Caco-2 (cell line): ENCODE results near the gene ST8SIA4. TPM values are rescaled to one million over a fixed set of nuclear protein-coding genes. Genes with fewer than 3 reads are reported as not detected.

Experiments
- BruUV-seq: library from RNA; stranded (reverse); fragments of 400-500 nt; replicated peaks from 2 replicates; lab custom pipeline; 2021; lab: Mats Ljungman, UMichigan
- CTCF ChIA-PET: fragments of 300-600 bp; sonication (Branson Sonifier 250); formaldehyde crosslinking; loops from one replicate; lab custom pipeline; 2022; ENCODE audit warnings: antibody characterized with exemption; lab: Charles Lee
- POLR2A ChIA-PET: fragments of 300-600 bp; sonication (Branson Sonifier 250); formaldehyde crosslinking; loops from one replicate; lab custom pipeline; 2022; ENCODE audit warnings: antibody characterized with exemption; lab: Charles Lee
- DNase-seq, 2 experiments: peaks; one replicate each; pipeline versions ENCODE4 v3.0.0 to v3.0.0-alpha.2; 2020 to 2022
- H3K27me3 ChIP-seq: replicated peaks from 2 replicates; pipeline ENCODE4 v1.6.0; 2011; ENCODE audit warnings: low read length; ENCODE audit not compliant: control insufficient read depth, insufficient read depth
- H3K36me3 ChIP-seq: 2 replicates; pipeline ENCODE4 v1.5.1; 2011; ENCODE audit warnings: low read length; ENCODE audit not compliant: control insufficient read depth, insufficient read depth
- H3K4me1 ChIP-seq: fragments of 250-450 bp; sonication (Bioruptor Pico); 2 replicates; pipeline ENCODE4 v1.5.1; 2020; ENCODE audit warnings: mild to moderate bottlenecking
- H3K4me3 ChIP-seq: 2 replicates; pipeline ENCODE4 v1.5.1; 2011; ENCODE audit warnings: low read depth, mild to moderate bottlenecking, control low read depth, low read length
- H3K9me3 ChIP-seq: fragments of 250-450 bp; sonication (Bioruptor Pico); 2 replicates; pipeline ENCODE4 v1.5.1; 2020; ENCODE audit warnings: mild to moderate bottlenecking, moderate library complexity
- H3K27ac Mint-ChIP-seq: one replicate; pipeline ENCODE4 v1.8.0; 2022; ENCODE audit warnings: mixed read lengths; ENCODE audit not compliant: unreplicated experiment
- H3K27me3 Mint-ChIP-seq: one replicate; pipeline ENCODE4 v1.8.0; 2022; ENCODE audit warnings: mixed read lengths; ENCODE audit not compliant: insufficient read depth, unreplicated experiment
- H3K36me3 Mint-ChIP-seq: one replicate; pipeline ENCODE4 v1.8.0; 2022; ENCODE audit warnings: mild to moderate bottlenecking, mixed read lengths; ENCODE audit not compliant: insufficient read depth, unreplicated experiment
- H3K4me1 Mint-ChIP-seq: one replicate; pipeline ENCODE4 v1.8.0; 2022; ENCODE audit warnings: low read depth, mixed read lengths; ENCODE audit not compliant: unreplicated experiment
- H3K4me3 Mint-ChIP-seq: one replicate; pipeline ENCODE4 v1.8.0; 2022; ENCODE audit warnings: mild to moderate bottlenecking, moderate library complexity, mixed read lengths; ENCODE audit not compliant: unreplicated experiment
- H3K9me3 Mint-ChIP-seq: one replicate; pipeline ENCODE4 v1.8.0; 2022; ENCODE audit warnings: mixed read lengths; ENCODE audit not compliant: unreplicated experiment
- CTCF ChIP-seq, 2 experiments: fragments of 200-600 bp in 1 of 2; IDR thresholded peaks; 1 replicate in 1 of 2; 2 replicates in 1 of 2; pipeline versions ENCODE4 v1.5.1 to v1.8.0; 2011 to 2022; ENCODE audit warnings: antibody characterized with exemption in 1 of 2, control low read depth in 1 of 2, inconsistent platforms in 1 of 2, low read depth in 1 of 2, low read length in 1 of 2, mild to moderate bottlenecking in 1 of 2, moderate library complexity in 1 of 2; ENCODE audit not compliant: insufficient read depth in 1 of 2, severe bottlenecking in 1 of 2, unreplicated experiment in 1 of 2
- intact Hi-C: fragments of 100-400 bp; cut with micrococcal nuclease; formaldehyde crosslinking; loops from one replicate; pipeline ENCODE4 v1.10.0; 2022; ENCODE audit not compliant: unreplicated experiment
- total RNA-seq: library from RNA; stranded (reverse); gene quantifications from 2 replicates; pipeline ENCODE4 v1.2.3, GENCODE V29; 2022

Gene ST8SIA4
- total RNA-seq, 1 experiment from 2014 or later = 0.61 TPM

DNA sequence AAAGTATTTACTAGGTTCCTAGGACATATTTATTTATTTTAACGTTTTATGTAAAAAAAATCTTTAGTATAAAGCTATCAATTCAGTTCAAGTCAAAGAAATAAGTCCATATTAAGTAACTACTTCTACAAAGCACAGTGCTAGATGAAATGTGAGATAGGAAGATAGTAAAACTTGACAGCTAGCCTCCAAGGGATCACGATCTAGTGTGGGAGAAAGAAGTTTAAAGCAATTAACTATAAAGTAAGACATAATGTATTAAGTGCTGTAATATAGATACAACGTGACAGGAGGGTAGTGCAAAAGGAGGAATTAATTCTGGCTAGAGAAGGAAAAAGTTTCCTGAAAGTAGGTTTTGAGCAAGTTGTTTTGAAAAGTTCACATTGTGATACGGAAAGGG is 134.9 kb downstream of the ST8SIA4 start:
- intact Hi-C loops = no loop called here
- Mint-ChIP-seq H3K4me3 (no peak overlapping the region), H3K4me1 (no peaks in the 10 kb centered on the region), H3K27ac (no peak overlapping the region), H3K36me3 (no peaks in the 10 kb centered on the region), H3K9me3 (peaks cover 7% of the 10 kb centered on the region), H3K27me3 (no peaks in the 10 kb centered on the region)
- BruUV-seq = no TSS peak
- Histone ChIP-seq H3K9me3 (no peaks in the 10 kb centered on the region), H3K36me3 (no peaks in the 10 kb centered on the region), H3K4me1 (no peaks in the 10 kb centered on the region; the same call in 1 of the 2 replicates), H3K4me3 (no peak overlapping the region), H3K27me3 (no peaks in the 10 kb centered on the region)
- TF ChIP-seq CTCF (IDR thresholded peaks at IDR 0.05; ENCODE audit: insufficient read depth in 1 of 2, low read depth in 1 of 2, low read length in 1 of 2, severe bottlenecking in 1 of 2, unreplicated experiment in 1 of 2) = no peak
- CTCF ChIA-PET = no interaction called here
- POLR2A ChIA-PET = no interaction called here
- DNase-seq = no peak

- Histone ChIP-seq H3K4me3 (no peak overlapping the region), H3K4me1 (peaks cover 22% of the 10 kb centered on the region), H3K36me3 (no peaks in the 10 kb centered on the region), H3K9me3 (no peaks in the 10 kb centered on the region), H3K27me3 (no peaks in the 10 kb centered on the region)
- no peak overlapping the region for H3K4me3 Mint-ChIP-seq
- H3K27me3 Mint-ChIP-seq = no peaks in the 10 kb centered on the region
- no peak overlapping the region for H3K27ac Mint-ChIP-seq
- no peaks in the 10 kb centered on the region for H3K9me3 Mint-ChIP-seq
- peaks cover 6% of the 10 kb centered on the region for H3K4me1 Mint-ChIP-seq
- no peaks in the 10 kb centered on the region for H3K36me3 Mint-ChIP-seq
- intact Hi-C loops = no loop called here
- DNase-seq = no peak
- no TSS peak for BruUV-seq
- ChIA-PET POLR2A (no interaction called here), CTCF (no interaction called here)
- TF ChIP-seq CTCF (IDR thresholded peaks at IDR 0.05; ENCODE audit: insufficient read depth in 1 of 2, low read depth in 1 of 2, low read length in 1 of 2, severe bottlenecking in 1 of 2, unreplicated experiment in 1 of 2) = no peak
These were observed 140.1 kb downstream of the ST8SIA4 start for GRCh38 chr5:100762995-100763394.

GRCh38 chr5:100762108-100762507 is 141.0 kb downstream of the ST8SIA4 start:
- H3K9me3 Mint-ChIP-seq = no peaks in the 10 kb centered on the region

More at GRCh38 chr5:100762108-100762507, 141.0 kb downstream of the ST8SIA4 start:
- Histone ChIP-seq H3K4me3 (no peak overlapping the region), H3K36me3 (no peaks in the 10 kb centered on the region), H3K4me1 (peaks cover 30% of the 10 kb centered on the region), H3K27me3 (no peaks in the 10 kb centered on the region), H3K9me3 (no peaks in the 10 kb centered on the region)
- CTCF ChIA-PET = interaction anchor here (0.7 kb wide), 1 partner anchor 134 kb away, joined by 3 read pairs; no protein-coding TSS in a partner anchor
- intact Hi-C loops = no loop called here
- Mint-ChIP-seq H3K4me1 (peaks cover 6% of the 10 kb centered on the region), H3K27me3 (no peaks in the 10 kb centered on the region), H3K36me3 (no peaks in the 10 kb centered on the region), H3K4me3 (no peak overlapping the region), H3K27ac (no peak overlapping the region)
- no peak for TF ChIP-seq CTCF (IDR thresholded peaks at IDR 0.05; ENCODE audit: insufficient read depth in 1 of 2, low read depth in 1 of 2, low read length in 1 of 2, severe bottlenecking in 1 of 2, unreplicated experiment in 1 of 2)
- peak in 1 of 2 experiments; percentile 5 for DNase-seq
- POLR2A ChIA-PET = no interaction called here
- no TSS peak for BruUV-seq
